ENCODE results near the gene GP2. TPM values are rescaled to one million over a fixed set of nuclear protein-coding genes. Genes with fewer than 3 reads are reported as not detected.

The GP2 gene
- total and polyA plus RNA-seq, 4 donors = 4.3 to 6.4 (median 5.1) TPM

DNA sequence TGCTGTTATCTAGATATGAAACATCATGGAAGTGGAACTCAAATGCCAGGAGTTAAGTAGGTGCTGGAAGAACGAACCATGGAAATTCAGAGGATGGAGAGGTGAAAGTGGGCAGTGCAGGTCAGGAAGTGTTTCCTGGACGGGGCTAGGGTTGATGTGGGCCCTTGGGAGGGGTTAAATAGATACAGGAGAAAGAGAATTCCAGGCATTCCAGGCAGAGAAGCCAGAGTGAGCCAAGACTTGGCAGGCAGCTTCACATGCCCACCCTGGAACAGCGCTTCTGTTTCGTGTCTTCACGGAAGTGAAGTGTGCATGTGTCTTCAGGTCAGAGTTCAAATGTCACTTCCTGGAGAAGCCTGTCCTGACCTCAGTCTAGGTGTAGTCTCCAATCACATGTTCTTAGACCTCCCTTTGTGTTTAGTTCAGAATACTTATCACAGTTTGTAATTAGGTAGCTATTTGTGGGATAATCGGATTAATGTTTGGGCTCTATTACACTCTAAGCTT lies 41.3 kb downstream of the GP2 start:
- no peak overlapping the region for H3K27ac ChIP-seq (ENCODE audit: low read depth in 1 of 2, low read length in 2 of 2)
- H3K36me3 ChIP-seq (ENCODE audit: control insufficient read depth in 1 of 2, insufficient read depth in 2 of 2, low read length in 1 of 2) = no peaks in the 10 kb centered on the region
- intact Hi-C loops (cut with DNase I) = loop anchor here in 1 of 2 donors (10.0 kb wide), 1 partner anchor 61 kb away; no protein-coding TSS in a partner anchor
- no peak for DNase-seq
- 21 to 30% methylated on average over 6 of the region's 6 CpGs for WGBS, 2 donors
- peaks cover 0 to 1% of the 10 kb centered on the region in 2 donors for H3K27me3 ChIP-seq (ENCODE audit: control insufficient read depth in 1 of 2, insufficient read depth in 2 of 2, low read length in 1 of 2)
- no peak overlapping the region for H3K4me3 ChIP-seq (ENCODE audit: low read length in 2 of 2)
- no peaks in the 10 kb centered on the region for H3K4me1 ChIP-seq (ENCODE audit: control insufficient read depth in 1 of 2, insufficient read depth in 2 of 2, low read length in 2 of 2)
- peaks cover 1% of the 10 kb centered on the region for H3K9me3 ChIP-seq (ENCODE audit: control insufficient read depth, low read length)
- no peak for ATAC-seq (ENCODE audit: low FRiP score)

DNA sequence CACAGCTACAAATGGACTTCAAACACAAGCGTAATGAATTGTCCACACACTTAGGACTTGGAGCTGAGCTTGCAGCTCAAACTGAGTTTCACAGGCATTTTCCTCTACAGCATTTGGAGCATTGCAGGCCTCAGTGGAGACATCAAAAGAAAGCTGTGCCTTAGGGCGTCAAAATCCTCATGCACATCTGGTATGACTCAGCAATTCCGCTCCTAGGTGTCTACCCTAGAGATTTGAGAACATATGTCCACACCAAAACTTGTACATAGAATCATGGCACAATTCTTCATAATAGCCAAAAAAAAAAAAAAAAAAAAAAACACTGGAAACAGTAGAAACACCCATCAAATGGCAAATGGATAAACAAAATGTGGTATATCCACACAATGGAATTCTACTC lies 47.1 kb downstream of the GP2 start:
- Histone ChIP-seq H3K27me3 (ENCODE audit: control insufficient read depth in 1 of 2, insufficient read depth in 2 of 2, low read length in 1 of 2) (no peaks in the 10 kb centered on the region), H3K4me3 (ENCODE audit: low read length in 2 of 2) (no peak overlapping the region), H3K27ac (ENCODE audit: low read depth in 1 of 2, low read length in 2 of 2) (no peak overlapping the region), H3K36me3 (ENCODE audit: control insufficient read depth in 1 of 2, insufficient read depth in 2 of 2, low read length in 1 of 2) (no peaks in the 10 kb centered on the region), H3K9me3 (ENCODE audit: control insufficient read depth, low read length) (peaks cover 1% of the 10 kb centered on the region), H3K4me1 (ENCODE audit: control insufficient read depth in 1 of 2, insufficient read depth in 2 of 2, low read length in 2 of 2) (no peaks in the 10 kb centered on the region)
- ATAC-seq (ENCODE audit: low FRiP score) (no peak), DNase-seq (no peak)
- WGBS, 2 donors = 64 to 68% methylated on average over 3 of the region's 3 CpGs
- intact Hi-C loops (cut with DNase I) = loop anchor here in 1 of 2 donors (10.0 kb wide), 1 partner anchor 55 kb away; no protein-coding TSS in a partner anchor

GRCh38 chr16:20271893-20272292 lies 55.4 kb downstream of the GP2 start:
- Histone ChIP-seq H3K4me3 (ENCODE audit: low read length in 2 of 2) (no peak overlapping the region), H3K9me3 (ENCODE audit: control insufficient read depth, low read length) (peaks cover 1% of the 10 kb centered on the region), H3K4me1 (ENCODE audit: control insufficient read depth in 1 of 2, insufficient read depth in 2 of 2, low read length in 2 of 2) (no peaks in the 10 kb centered on the region), H3K27me3 (ENCODE audit: control insufficient read depth in 1 of 2, insufficient read depth in 2 of 2, low read length in 1 of 2) (no peaks in the 10 kb centered on the region), H3K36me3 (ENCODE audit: control insufficient read depth in 1 of 2, insufficient read depth in 2 of 2, low read length in 1 of 2) (no peaks in the 10 kb centered on the region), H3K27ac (ENCODE audit: low read depth in 1 of 2, low read length in 2 of 2) (no peak overlapping the region)
- intact Hi-C loops (cut with DNase I) = no loop called here
- no peak for ATAC-seq (ENCODE audit: low FRiP score)
- 59 to 70% methylated on average over 2 of the region's 2 CpGs for WGBS, 2 donors
- DNase-seq = no peak

- Histone ChIP-seq H3K27ac (ENCODE audit: low read depth in 1 of 2, low read length in 2 of 2) (no peak overlapping the region), H3K27me3 (ENCODE audit: control insufficient read depth in 1 of 2, insufficient read depth in 2 of 2, low read length in 1 of 2) (no peaks in the 10 kb centered on the region), H3K4me3 (ENCODE audit: low read length in 2 of 2) (no peak overlapping the region), H3K4me1 (ENCODE audit: control insufficient read depth in 1 of 2, insufficient read depth in 2 of 2, low read length in 2 of 2) (no peaks in the 10 kb centered on the region), H3K36me3 (ENCODE audit: control insufficient read depth in 1 of 2, insufficient read depth in 2 of 2, low read length in 1 of 2) (no peaks in the 10 kb centered on the region), H3K9me3 (ENCODE audit: control insufficient read depth, low read length) (peaks cover 1% of the 10 kb centered on the region)
- no peak for ATAC-seq (ENCODE audit: low FRiP score)
- no peak for DNase-seq
- 66 to 74% methylated on average over 5 of the region's 5 CpGs for WGBS, 2 donors
- intact Hi-C loops (cut with DNase I) = no loop called here
Measured at GRCh38 chr16:20268409-20268808, 58.9 kb downstream of the GP2 start.

DNA sequence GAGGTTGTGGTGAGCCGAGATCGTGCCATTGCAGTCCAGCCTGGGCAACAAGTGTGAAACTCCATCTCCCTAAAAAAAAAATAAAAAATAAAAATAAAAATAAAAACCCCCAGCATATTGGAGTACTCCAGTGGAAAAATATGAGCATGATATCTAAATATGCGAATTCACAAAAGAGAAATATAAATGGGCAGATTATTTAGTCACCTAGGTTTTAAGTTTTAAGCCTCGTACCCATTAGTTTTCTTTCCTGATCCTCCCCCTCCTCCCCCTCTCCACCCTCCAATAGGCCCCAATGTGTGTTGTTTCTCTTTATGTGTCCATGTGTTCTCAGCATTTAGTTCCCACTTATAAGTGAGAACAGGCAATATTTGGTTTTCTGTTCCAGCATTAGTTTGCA lies 62.3 kb downstream of the GP2 start:
- Histone ChIP-seq H3K27ac (ENCODE audit: low read depth in 1 of 2, low read length in 2 of 2) (no peak overlapping the region), H3K4me3 (ENCODE audit: low read length in 2 of 2) (no peak overlapping the region), H3K4me1 (ENCODE audit: control insufficient read depth in 1 of 2, insufficient read depth in 2 of 2, low read length in 2 of 2) (no peaks in the 10 kb centered on the region), H3K27me3 (ENCODE audit: control insufficient read depth in 1 of 2, insufficient read depth in 2 of 2, low read length in 1 of 2) (no peaks in the 10 kb centered on the region), H3K9me3 (ENCODE audit: control insufficient read depth, low read length) (no peaks in the 10 kb centered on the region), H3K36me3 (ENCODE audit: control insufficient read depth in 1 of 2, insufficient read depth in 2 of 2, low read length in 1 of 2) (no peaks in the 10 kb centered on the region)
- DNase-seq (no peak), ATAC-seq (ENCODE audit: low FRiP score) (no peak)
- intact Hi-C loops (cut with DNase I) = no loop called here
- WGBS, 2 donors = 80 to 85% methylated on average over 4 of the region's 4 CpGs

GRCh38 chr16:20263138-20263855 lies 64.0 kb downstream of the GP2 start:
- intact Hi-C loops (cut with DNase I) = no loop called here
- H3K27me3 ChIP-seq (ENCODE audit: control insufficient read depth in 1 of 2, insufficient read depth in 2 of 2, low read length in 1 of 2) = no peaks in the 10 kb centered on the region
- WGBS, 2 donors = 75 to 83% methylated on average over 11 to 12 of the region's 12 CpGs
- no peak overlapping the region for H3K27ac ChIP-seq (ENCODE audit: low read depth in 1 of 2, low read length in 2 of 2)
- H3K9me3 ChIP-seq (ENCODE audit: control insufficient read depth, low read length) = peaks cover 2% of the 10 kb centered on the region
- no peaks in the 10 kb centered on the region for H3K4me1 ChIP-seq (ENCODE audit: control insufficient read depth in 1 of 2, insufficient read depth in 2 of 2, low read length in 2 of 2)
- DNase-seq (no peak), ATAC-seq (ENCODE audit: low FRiP score) (no peak)
- H3K36me3 ChIP-seq (ENCODE audit: control insufficient read depth in 1 of 2, insufficient read depth in 2 of 2, low read length in 1 of 2) = no peaks in the 10 kb centered on the region
- H3K4me3 ChIP-seq (ENCODE audit: low read length in 2 of 2) = no peak overlapping the region

DNA sequence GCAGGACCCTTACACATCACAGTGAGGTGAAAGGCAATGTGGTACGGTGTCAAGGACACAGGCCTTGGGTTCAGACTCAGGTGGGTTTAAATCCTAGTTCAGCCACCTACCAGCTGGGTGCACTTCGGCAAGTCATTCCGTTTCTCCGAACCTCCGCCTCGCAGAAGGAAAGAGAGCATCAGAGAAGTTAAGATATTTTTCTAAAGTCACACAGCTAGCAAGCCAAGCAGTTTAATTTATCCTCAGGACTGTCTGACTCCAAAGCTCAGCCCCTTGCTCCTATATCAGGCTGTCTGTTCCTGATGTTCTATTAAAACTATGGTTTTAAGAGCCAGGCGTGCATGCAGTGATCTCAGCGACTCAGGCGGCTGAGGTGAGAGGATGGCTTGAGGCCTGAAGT lies 65.1 kb downstream of the GP2 start:
- H3K4me1 ChIP-seq (ENCODE audit: control insufficient read depth in 1 of 2, insufficient read depth in 2 of 2, low read length in 2 of 2) = no peaks in the 10 kb centered on the region
- DNase-seq = no peak
- no peak overlapping the region for H3K4me3 ChIP-seq (ENCODE audit: low read length in 2 of 2)
- no peaks in the 10 kb centered on the region for H3K36me3 ChIP-seq (ENCODE audit: control insufficient read depth in 1 of 2, insufficient read depth in 2 of 2, low read length in 1 of 2)
- WGBS, 2 donors = 93% methylated on average over 9 of the region's 9 CpGs
- intact Hi-C loops (cut with DNase I) = no loop called here
- no peak overlapping the region for H3K27ac ChIP-seq (ENCODE audit: low read depth in 1 of 2, low read length in 2 of 2)
- no peaks in the 10 kb centered on the region for H3K27me3 ChIP-seq (ENCODE audit: control insufficient read depth in 1 of 2, insufficient read depth in 2 of 2, low read length in 1 of 2)
- no peak for ATAC-seq (ENCODE audit: low FRiP score)
- peaks cover 2% of the 10 kb centered on the region for H3K9me3 ChIP-seq (ENCODE audit: control insufficient read depth, low read length)

DNA sequence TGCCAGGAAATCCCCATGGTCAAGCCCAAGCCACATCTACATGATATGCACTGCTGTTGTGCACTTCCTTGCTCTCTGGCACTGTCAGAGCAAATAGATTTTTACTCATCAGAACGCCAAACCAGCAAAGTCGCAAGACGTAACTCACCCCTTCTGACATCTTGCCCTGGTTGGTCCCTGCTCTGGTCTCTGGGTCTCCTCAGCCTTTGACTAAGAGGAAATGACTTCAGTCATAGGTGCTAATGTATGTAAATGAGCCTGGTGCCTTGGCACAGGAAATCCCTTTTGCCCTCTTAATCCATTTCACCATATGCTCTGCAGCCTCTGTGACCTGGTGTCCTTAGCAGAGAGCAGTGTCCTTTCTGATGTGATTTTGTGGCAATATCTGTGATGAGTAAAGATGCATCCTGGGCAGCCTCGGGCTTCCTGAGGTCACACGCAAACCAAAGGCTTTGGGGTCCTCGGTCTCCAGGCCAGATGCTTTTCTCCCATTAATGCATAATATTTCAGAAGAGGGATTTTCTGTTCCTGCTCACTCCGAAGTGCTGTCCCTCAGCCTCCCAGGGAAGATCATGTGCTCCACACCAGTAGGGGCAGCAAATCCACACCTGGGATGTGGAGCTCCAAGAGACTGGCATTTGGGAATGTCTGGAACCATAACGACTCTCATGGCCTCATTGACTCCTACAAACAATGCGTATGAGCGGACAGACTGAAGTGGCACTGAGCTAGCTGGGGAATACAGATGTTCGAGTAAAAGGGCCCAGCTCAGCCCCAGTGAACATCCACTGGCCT lies 66.9 kb downstream of the GP2 start:
- 78 to 83% methylated on average over 11 of the region's 11 CpGs for WGBS, 2 donors
- Histone ChIP-seq H3K27me3 (ENCODE audit: control insufficient read depth in 1 of 2, insufficient read depth in 2 of 2, low read length in 1 of 2) (no peaks in the 10 kb centered on the region), H3K4me3 (ENCODE audit: low read length in 2 of 2) (no peak overlapping the region), H3K36me3 (ENCODE audit: control insufficient read depth in 1 of 2, insufficient read depth in 2 of 2, low read length in 1 of 2) (no peaks in the 10 kb centered on the region), H3K4me1 (ENCODE audit: control insufficient read depth in 1 of 2, insufficient read depth in 2 of 2, low read length in 2 of 2) (no peaks in the 10 kb centered on the region), H3K27ac (ENCODE audit: low read depth in 1 of 2, low read length in 2 of 2) (no peak overlapping the region), H3K9me3 (ENCODE audit: control insufficient read depth, low read length) (peaks cover 2% of the 10 kb centered on the region)
- no peak for DNase-seq
- intact Hi-C loops (cut with DNase I) = no loop called here
- ATAC-seq (ENCODE audit: low FRiP score) = no peak

All from aorta (tissue), 5 donors.